ENCODE measurements around the gene SHISA9. TPM values are rescaled to one million over a fixed set of nuclear protein-coding genes. Genes with fewer than 3 reads are reported as not detected.

Gene SHISA9
- total RNA-seq, 1 donor from 2014 or later, result 5.3 TPM

- peaks cover 7% of the 10 kb centered on the region for H3K9me3 Mint-ChIP-seq
- no peaks in the 10 kb centered on the region for H3K36me3 Mint-ChIP-seq
- TF ChIP-seq CTCF (conservative IDR thresholded peaks at IDR 0.05), result no peak
- DNase-seq (ENCODE audit: extremely low spot score, unreplicated experiment), result no peak
- H3K27ac Mint-ChIP-seq, result no peak overlapping the region
- no peaks in the 10 kb centered on the region for H3K27me3 Mint-ChIP-seq
- H3K4me1 Mint-ChIP-seq (ENCODE audit: unreplicated experiment), result no peaks in the 10 kb centered on the region
- H3K4me3 Mint-ChIP-seq, result no peak overlapping the region
Observed at GRCh38 chr16:13101828-13102227, 200.4 kb downstream of the SHISA9 start.

GRCh38 chr16:13102401-13102800, 201.0 kb downstream of the SHISA9 start:
- Mint-ChIP-seq H3K4me1 (ENCODE audit: unreplicated experiment) (no peaks in the 10 kb centered on the region), H3K27ac (no peak overlapping the region), H3K27me3 (no peaks in the 10 kb centered on the region), H3K36me3 (no peaks in the 10 kb centered on the region), H3K4me3 (no peak overlapping the region), H3K9me3 (peaks cover 7% of the 10 kb centered on the region)
- no peak for DNase-seq (ENCODE audit: extremely low spot score, unreplicated experiment)
- no peak for TF ChIP-seq CTCF (conservative IDR thresholded peaks at IDR 0.05)

- Mint-ChIP-seq H3K27me3 (no peaks in the 10 kb centered on the region), H3K4me1 (ENCODE audit: unreplicated experiment) (no peaks in the 10 kb centered on the region), H3K27ac (no peak overlapping the region), H3K4me3 (no peak overlapping the region), H3K9me3 (peaks cover 7% of the 10 kb centered on the region), H3K36me3 (no peaks in the 10 kb centered on the region)
- no peak for TF ChIP-seq CTCF (conservative IDR thresholded peaks at IDR 0.05)
- DNase-seq (ENCODE audit: extremely low spot score, unreplicated experiment), result no peak
Observed at GRCh38 chr16:13103831-13104530, 202.6 kb downstream of the SHISA9 start.

- Mint-ChIP-seq H3K4me3 (no peak overlapping the region), H3K4me1 (ENCODE audit: unreplicated experiment) (no peaks in the 10 kb centered on the region), H3K9me3 (peaks cover 7% of the 10 kb centered on the region), H3K36me3 (no peaks in the 10 kb centered on the region), H3K27ac (no peak overlapping the region), H3K27me3 (no peaks in the 10 kb centered on the region)
- no peak for DNase-seq (ENCODE audit: extremely low spot score, unreplicated experiment)
- no peak for TF ChIP-seq CTCF (conservative IDR thresholded peaks at IDR 0.05)
Observed at GRCh38 chr16:13104772-13105171, 203.4 kb downstream of the SHISA9 start.

GRCh38 chr16:13105427-13105826, 204.0 kb downstream of the SHISA9 start:
- no peak overlapping the region for H3K4me3 Mint-ChIP-seq
- no peak for DNase-seq (ENCODE audit: extremely low spot score, unreplicated experiment)
- no peaks in the 10 kb centered on the region for H3K4me1 Mint-ChIP-seq (ENCODE audit: unreplicated experiment)
- no peaks in the 10 kb centered on the region for H3K36me3 Mint-ChIP-seq
- H3K9me3 Mint-ChIP-seq, result peaks cover 7% of the 10 kb centered on the region
- no peaks in the 10 kb centered on the region for H3K27me3 Mint-ChIP-seq
- TF ChIP-seq CTCF (conservative IDR thresholded peaks at IDR 0.05), result no peak
- H3K27ac Mint-ChIP-seq, result no peak overlapping the region

Data from type B pancreatic cell (in vitro differentiated cells).